HG03469 (cell line): ENCODE measurements around the gene PPP1R37.

ENCODE experiments used
- ATAC-seq: cut with Tn5 transposase; IDR thresholded peaks from one replicate; pipeline ENCODE4 v1.9.1; 2021; ENCODE audit warnings: mild to moderate bottlenecking, moderate library complexity, moderate number of reproducible peaks; ENCODE audit not compliant: unreplicated experiment

The PPP1R37 gene

GRCh38 chr19:45135176-45135885 lies 42.4 kb downstream of the PPP1R37 start:
- no peak for ATAC-seq

- ATAC-seq: no peak
Measured at GRCh38 chr19:45136507-45137178, 43.7 kb downstream of the PPP1R37 start.

- peak; percentile 54 for ATAC-seq
Measured at GRCh38 chr19:45137179-45137761, 44.3 kb downstream of the PPP1R37 start.

- no peak for ATAC-seq
Measured at GRCh38 chr19:45138303-45138751, 45.3 kb downstream of the PPP1R37 start.

- ATAC-seq: no peak
Measured at GRCh38 chr19:45139286-45140143, 46.5 kb downstream of the PPP1R37 start.

- no peak for ATAC-seq
Measured at GRCh38 chr19:45140144-45140503, 47.1 kb downstream of the PPP1R37 start.

GRCh38 chr19:45140533-45140932 lies 47.6 kb downstream of the PPP1R37 start:
- ATAC-seq: no peak

- no peak for ATAC-seq
Measured at GRCh38 chr19:45141203-45141900, 48.4 kb downstream of the PPP1R37 start.

GRCh38 chr19:45142016-45142725 lies 49.2 kb downstream of the PPP1R37 start:
- ATAC-seq: no peak

- ATAC-seq: no peak
Measured at GRCh38 chr19:45142726-45143110, 49.7 kb downstream of the PPP1R37 start.

- ATAC-seq: no peak
Measured at GRCh38 chr19:45144431-45145269, 51.7 kb downstream of the PPP1R37 start.

GRCh38 chr19:45145270-45146189 lies 52.6 kb downstream of the PPP1R37 start:
- no peak for ATAC-seq

GRCh38 chr19:45146251-45146650 lies 53.3 kb downstream of the PPP1R37 start:
- no peak for ATAC-seq

GRCh38 chr19:45146741-45147205 lies 53.8 kb downstream of the PPP1R37 start:
- ATAC-seq: no peak

- ATAC-seq: no peak
Measured at GRCh38 chr19:45147835-45148676, 55.1 kb downstream of the PPP1R37 start.

GRCh38 chr19:45149129-45149528 lies 56.1 kb downstream of the PPP1R37 start:
- ATAC-seq: no peak

- no peak for ATAC-seq
Measured at GRCh38 chr19:45150180-45150579, 57.2 kb downstream of the PPP1R37 start.
